ENCODE results near the gene BIRC6.
"Not testable (repeated sequence)": the region's sequence is repeated elsewhere in the genome, so short reads cannot be mapped to it uniquely, and the experiment has no call there.

GRCh38 chr2:32638548-32638947, 281.7 kb downstream of the BIRC6 start:
- TF ChIP-seq POLR2A (IDR thresholded peaks at IDR 0.05; ENCODE audit: low read depth, low read length); BHLHE40 (IDR thresholded peaks at IDR 0.05; ENCODE audit: low read depth, low read length); CEBPB (IDR thresholded peaks at IDR 0.05; ENCODE audit: low read depth, low read length); MAZ (IDR thresholded peaks at IDR 0.05; ENCODE audit: borderline replicate concordance, low read depth, low read length); SMC3 (IDR thresholded peaks at IDR 0.05; ENCODE audit: low read depth, low read length); CTCF (conservative IDR thresholded peaks at IDR 0.05; ENCODE audit: low read depth, low read length); RCOR1 (IDR thresholded peaks at IDR 0.05; ENCODE audit: insufficient replicate concordance, low read length); NFE2L2 (IDR thresholded peaks at IDR 0.05; ENCODE audit: low read depth, low read length); RFX5 (IDR thresholded peaks at IDR 0.05; ENCODE audit: low read depth, low read length); RAD21 (IDR thresholded peaks at IDR 0.05; ENCODE audit: low read length): not testable (repeated sequence)
- TF ChIP-seq, protein P1, sequence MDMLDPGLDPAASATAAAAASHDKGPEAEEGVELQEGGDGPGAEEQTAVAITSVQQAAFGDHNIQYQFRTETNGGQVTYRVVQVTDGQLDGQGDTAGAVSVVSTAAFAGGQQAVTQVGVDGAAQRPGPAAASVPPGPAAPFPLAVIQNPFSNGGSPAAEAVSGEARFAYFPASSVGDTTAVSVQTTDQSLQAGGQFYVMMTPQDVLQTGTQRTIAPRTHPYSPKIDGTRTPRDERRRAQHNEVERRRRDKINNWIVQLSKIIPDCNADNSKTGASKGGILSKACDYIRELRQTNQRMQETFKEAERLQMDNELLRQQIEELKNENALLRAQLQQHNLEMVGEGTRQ (IDR thresholded peaks at IDR 0.05; ENCODE audit: low read depth, low read length), result not testable (repeated sequence)
